IMR-90 (cell line): ENCODE data around the gene KLHL6.

Experiments used
- BHLHE40 ChIP-seq: fragments of 150-350 bp; IDR thresholded peaks from 2 replicates; pipeline ENCODE4 v1.6.1; 2016; ENCODE audit warnings: mild to moderate bottlenecking, low read depth, low read length
- CEBPB ChIP-seq: IDR thresholded peaks from 2 replicates; pipeline ENCODE4 v1.6.1; 2012; ENCODE audit warnings: low read depth, low read length, improper control_type of control experiment
- CHD1 ChIP-seq: IDR thresholded peaks from 2 replicates; pipeline ENCODE4 v1.6.1; 2012; ENCODE audit warnings: low read depth, low read length, improper control_type of control experiment
- MAZ ChIP-seq: IDR thresholded peaks from 2 replicates; pipeline ENCODE4 v1.6.1; 2012; ENCODE audit warnings: low read depth, mild to moderate bottlenecking, low read length, improper control_type of control experiment, moderate library complexity, borderline replicate concordance
- POLR2A ChIP-seq: IDR thresholded peaks from 2 replicates; pipeline ENCODE4 v1.6.1; 2012; ENCODE audit warnings: mild to moderate bottlenecking, low read depth, low read length
- RAD21 ChIP-seq: IDR thresholded peaks from 2 replicates; pipeline ENCODE4 v1.6.1; 2012; ENCODE audit warnings: low read length, improper control_type of control experiment
- RFX5 ChIP-seq: IDR thresholded peaks from 2 replicates; pipeline ENCODE4 v1.8.0; 2012; ENCODE audit warnings: low read depth, mild to moderate bottlenecking, low read length, moderate library complexity
- SMC3 ChIP-seq: fragments of 150-350 bp; IDR thresholded peaks from 2 replicates; pipeline ENCODE4 v1.6.1; 2016; ENCODE audit warnings: low read depth, mild to moderate bottlenecking, antibody characterized with exemption, low read length, moderate library complexity
- TF ChIP-seq, protein P1 (sequence below): conservative IDR thresholded peaks from 2 replicates; pipeline ENCODE4 v1.5.1; 2012; ENCODE audit warnings: mild to moderate bottlenecking, low read depth, low read length, improper control_type of control experiment
- TF ChIP-seq, protein P2 (sequence below): fragments of 150-350 bp; IDR thresholded peaks from 2 replicates; pipeline ENCODE4 v1.6.1; 2017; ENCODE audit warnings: mild to moderate bottlenecking, antibody characterized with exemption, low read length, low read depth

DNA sequence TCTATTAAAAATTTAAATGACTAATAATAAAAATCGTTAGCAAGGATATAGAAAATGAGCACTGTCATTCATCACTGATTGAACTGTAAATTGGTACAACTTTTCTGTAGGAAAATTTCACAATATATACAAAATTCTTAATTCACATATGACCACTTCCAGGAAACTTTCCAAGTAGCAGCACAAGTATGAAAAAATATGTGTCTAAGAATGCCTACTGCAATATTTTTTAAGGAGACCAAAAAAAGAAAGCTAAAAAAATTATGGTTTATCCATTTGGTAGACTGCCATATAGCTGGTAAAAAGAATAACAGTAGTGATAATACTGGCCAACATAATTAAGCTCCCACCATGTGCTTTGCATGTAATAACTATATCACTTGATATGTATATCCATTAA is 59.2 kb downstream of the KLHL6 start:
- TF ChIP-seq, protein P1, sequence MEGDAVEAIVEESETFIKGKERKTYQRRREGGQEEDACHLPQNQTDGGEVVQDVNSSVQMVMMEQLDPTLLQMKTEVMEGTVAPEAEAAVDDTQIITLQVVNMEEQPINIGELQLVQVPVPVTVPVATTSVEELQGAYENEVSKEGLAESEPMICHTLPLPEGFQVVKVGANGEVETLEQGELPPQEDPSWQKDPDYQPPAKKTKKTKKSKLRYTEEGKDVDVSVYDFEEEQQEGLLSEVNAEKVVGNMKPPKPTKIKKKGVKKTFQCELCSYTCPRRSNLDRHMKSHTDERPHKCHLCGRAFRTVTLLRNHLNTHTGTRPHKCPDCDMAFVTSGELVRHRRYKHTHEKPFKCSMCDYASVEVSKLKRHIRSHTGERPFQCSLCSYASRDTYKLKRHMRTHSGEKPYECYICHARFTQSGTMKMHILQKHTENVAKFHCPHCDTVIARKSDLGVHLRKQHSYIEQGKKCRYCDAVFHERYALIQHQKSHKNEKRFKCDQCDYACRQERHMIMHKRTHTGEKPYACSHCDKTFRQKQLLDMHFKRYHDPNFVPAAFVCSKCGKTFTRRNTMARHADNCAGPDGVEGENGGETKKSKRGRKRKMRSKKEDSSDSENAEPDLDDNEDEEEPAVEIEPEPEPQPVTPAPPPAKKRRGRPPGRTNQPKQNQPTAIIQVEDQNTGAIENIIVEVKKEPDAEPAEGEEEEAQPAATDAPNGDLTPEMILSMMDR = no peak
- TF ChIP-seq MAZ (no peak), POLR2A (no peak), RFX5 (no peak), RAD21 (no peak), SMC3 (no peak), CEBPB (no peak), CHD1 (no peak), BHLHE40 (no peak)
- TF ChIP-seq, protein P2, sequence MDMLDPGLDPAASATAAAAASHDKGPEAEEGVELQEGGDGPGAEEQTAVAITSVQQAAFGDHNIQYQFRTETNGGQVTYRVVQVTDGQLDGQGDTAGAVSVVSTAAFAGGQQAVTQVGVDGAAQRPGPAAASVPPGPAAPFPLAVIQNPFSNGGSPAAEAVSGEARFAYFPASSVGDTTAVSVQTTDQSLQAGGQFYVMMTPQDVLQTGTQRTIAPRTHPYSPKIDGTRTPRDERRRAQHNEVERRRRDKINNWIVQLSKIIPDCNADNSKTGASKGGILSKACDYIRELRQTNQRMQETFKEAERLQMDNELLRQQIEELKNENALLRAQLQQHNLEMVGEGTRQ = no peak
